Mucosa of descending colon (tissue), 3 donors: Measurements from ENCODE around the gene AKR1C1. TPM values are rescaled to one million over a fixed set of nuclear protein-coding genes. Genes with fewer than 3 reads are reported as not detected.
A peak's percentile ranks its signal among the peaks of the same experiment; 100 is the strongest.
"Not testable (repeated sequence)": the region's sequence is repeated elsewhere in the genome, so short reads cannot be mapped to it uniquely, and the experiment has no call there.

ENCODE experiments used
- ATAC-seq: fragments of 200-7000 bp; cut with Tn5 transposase; one replicate; pipeline ENCODE4 v1.9.1; 2020; ENCODE audit warnings: mild to moderate bottlenecking, moderate library complexity
- DNase-seq, 3 donors: peaks; one replicate each; pipeline ENCODE4 v3.0.0-alpha.2; 2020
- H3K36me3 ChIP-seq: fragments of 200-600 bp; one replicate; pipeline ENCODE4 v1.8.0; 2021; ENCODE audit warnings: low read depth, mild to moderate bottlenecking
- H3K4me1 ChIP-seq: fragments of 200-600 bp; one replicate; pipeline ENCODE4 v1.8.0; 2021; ENCODE audit warnings: low read depth, mild to moderate bottlenecking
- H3K4me3 ChIP-seq: fragments of 200-600 bp; one replicate; pipeline ENCODE4 v1.8.0; 2021; ENCODE audit warnings: mild to moderate bottlenecking
- H3K9me3 ChIP-seq: fragments of 200-600 bp; one replicate; pipeline ENCODE4 v1.8.0; 2021; ENCODE audit warnings: mild to moderate bottlenecking
- intact Hi-C, 2 donors: fragments of 100-400 bp; cut with DNase I in 1 of 2; cut with micrococcal nuclease in 1 of 2; formaldehyde crosslinking; loops; one replicate each; pipeline versions ENCODE4 v1.11.0 to v1.11.1; 2022; cut with DNase I, micrococcal nuclease
- total RNA-seq, 3 donors: library from RNA; stranded (reverse); fragmentation: NEBNext Ultra II Directional in 2 of 3; extraction: Animal tissue kit (Norgen Biotek cat#: 25700) in 2 of 3; gene quantifications; one replicate each; pipeline versions ENCODE4 v1.2.1 to v1.2.4, GENCODE V29; 2021 to 2023
- TF ChIP-seq, protein P1 (sequence below): fragments of 200-600 bp; IDR thresholded peaks from one replicate; pipeline ENCODE4 v1.8.0; 2022; ENCODE audit warnings: antibody characterized with exemption, mild to moderate bottlenecking
- donor health status: DM: no; HTN: no; CAD: no; lungs with moderate emphysema.
- donor health status: DM: no; HTN: no; CAD: no.
- donor health status: DM: no; HTN: yes; CAD: no.

AKR1C1 gene
- total RNA-seq, 3 donors from 2014 or later, result 28.4 to 66.9 (median 38.3) TPM

DNA sequence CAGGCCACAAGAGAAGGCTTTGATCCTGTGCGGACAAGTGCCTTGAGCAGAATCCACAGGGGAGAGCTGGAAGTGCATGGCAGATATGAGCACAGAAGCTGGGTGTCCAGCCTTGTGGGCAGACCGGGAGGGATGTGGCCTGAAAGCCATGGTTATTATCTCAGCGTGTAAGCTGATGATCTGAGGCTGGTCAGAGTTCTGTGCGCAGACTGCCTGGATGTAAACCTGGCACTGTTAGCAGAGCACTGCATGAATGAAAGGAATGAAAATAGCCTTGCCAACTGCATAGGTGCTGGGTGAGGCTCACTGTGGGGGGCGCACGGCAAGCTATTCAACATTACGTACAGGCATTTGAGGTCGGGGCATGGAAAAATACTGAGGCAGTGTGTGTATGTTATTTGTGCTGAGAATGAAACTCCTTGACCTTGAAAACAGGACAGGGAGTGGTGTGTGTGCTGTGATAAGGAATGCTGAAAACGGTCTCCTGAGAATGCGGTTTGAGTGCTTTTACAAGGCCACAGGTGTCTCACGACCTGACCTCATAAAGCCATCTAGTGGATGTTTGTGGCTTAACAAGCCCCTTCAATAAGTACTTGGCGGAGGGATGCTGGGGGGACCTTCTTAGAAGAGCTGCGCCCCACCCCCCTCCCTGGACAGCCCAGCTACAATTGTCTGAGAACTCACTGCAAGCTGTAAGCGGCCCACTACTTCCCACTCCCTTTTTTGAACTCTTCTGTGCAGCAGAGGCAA lies 18.7 kb downstream of the AKR1C1 start:
- intact Hi-C loops, result no loop called here
- Histone ChIP-seq H3K4me3 (no peak overlapping the region), H3K36me3 (no peaks in the 10 kb centered on the region), H3K9me3 (no peaks in the 10 kb centered on the region), H3K4me1 (peaks cover 10% of the 10 kb centered on the region)
- DNase-seq (peak; percentile 29 to 50 (median 41)), ATAC-seq (peak; percentile 84)
- TF ChIP-seq, protein P1, sequence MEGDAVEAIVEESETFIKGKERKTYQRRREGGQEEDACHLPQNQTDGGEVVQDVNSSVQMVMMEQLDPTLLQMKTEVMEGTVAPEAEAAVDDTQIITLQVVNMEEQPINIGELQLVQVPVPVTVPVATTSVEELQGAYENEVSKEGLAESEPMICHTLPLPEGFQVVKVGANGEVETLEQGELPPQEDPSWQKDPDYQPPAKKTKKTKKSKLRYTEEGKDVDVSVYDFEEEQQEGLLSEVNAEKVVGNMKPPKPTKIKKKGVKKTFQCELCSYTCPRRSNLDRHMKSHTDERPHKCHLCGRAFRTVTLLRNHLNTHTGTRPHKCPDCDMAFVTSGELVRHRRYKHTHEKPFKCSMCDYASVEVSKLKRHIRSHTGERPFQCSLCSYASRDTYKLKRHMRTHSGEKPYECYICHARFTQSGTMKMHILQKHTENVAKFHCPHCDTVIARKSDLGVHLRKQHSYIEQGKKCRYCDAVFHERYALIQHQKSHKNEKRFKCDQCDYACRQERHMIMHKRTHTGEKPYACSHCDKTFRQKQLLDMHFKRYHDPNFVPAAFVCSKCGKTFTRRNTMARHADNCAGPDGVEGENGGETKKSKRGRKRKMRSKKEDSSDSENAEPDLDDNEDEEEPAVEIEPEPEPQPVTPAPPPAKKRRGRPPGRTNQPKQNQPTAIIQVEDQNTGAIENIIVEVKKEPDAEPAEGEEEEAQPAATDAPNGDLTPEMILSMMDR, result no peak

DNA sequence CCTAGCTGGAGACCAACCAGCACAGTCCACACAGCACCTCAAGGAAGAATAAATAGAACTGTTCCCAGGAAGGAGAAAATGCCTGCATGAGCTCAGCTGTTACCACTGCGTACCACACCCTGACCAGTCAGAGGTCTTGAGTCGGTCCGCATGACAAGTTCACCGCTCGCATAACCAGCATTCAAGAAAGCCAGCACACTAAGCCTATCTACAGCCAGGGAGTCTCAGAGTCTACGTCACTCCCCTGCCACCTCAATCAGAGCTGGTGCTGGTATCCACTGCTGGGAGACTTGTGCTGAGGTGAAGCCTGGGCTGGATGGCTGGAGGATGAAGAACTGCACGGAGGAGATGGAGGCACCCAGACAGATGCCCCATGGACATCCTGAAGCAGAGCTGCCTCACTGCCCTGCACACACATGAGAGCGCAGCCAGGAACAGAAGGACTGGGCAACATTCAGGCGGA lies 19.6 kb downstream of the AKR1C1 start:
- TF ChIP-seq, protein P1, result no peak

DNA sequence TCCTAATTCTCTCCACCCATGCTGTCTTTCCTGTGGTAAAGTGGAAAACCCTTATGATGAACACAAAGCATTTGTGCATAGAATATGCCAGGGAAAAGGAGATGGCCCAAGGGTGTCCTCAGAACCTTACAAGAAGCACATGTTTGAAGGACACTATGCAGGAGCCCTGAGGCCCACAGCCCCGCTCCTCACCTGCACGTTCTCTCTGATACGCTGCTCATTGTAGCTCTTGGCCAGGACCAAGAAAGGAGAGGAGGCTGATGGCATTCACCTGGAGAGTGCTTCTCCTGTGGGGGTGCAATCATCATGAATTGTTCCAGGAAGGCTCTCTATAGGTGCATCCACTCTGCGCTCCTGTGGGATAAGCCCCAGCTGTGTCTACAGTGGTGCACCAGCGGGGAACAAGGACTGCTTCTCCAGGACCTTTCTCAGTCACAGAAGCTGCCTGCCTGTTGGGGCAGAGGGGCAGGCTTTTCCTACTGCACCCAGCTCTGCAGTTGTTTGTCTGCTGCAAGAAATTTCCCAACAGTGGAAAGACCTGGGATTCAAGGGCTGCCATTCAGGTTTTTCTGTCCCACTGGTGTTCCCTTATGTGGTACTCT lies 20.5 kb downstream of the AKR1C1 start:
- TF ChIP-seq, protein P1, result no peak
- intact Hi-C loops, result no loop called here
- Histone ChIP-seq H3K9me3 (no peaks in the 10 kb centered on the region), H3K4me1 (peaks cover 10% of the 10 kb centered on the region), H3K36me3 (no peaks in the 10 kb centered on the region), H3K4me3 (no peak overlapping the region)
- no peak for DNase-seq
- ATAC-seq, result no peak

More for the DNA sequence above, 19.6 kb downstream of the AKR1C1 start:
- H3K9me3 ChIP-seq, result no peaks in the 10 kb centered on the region
- no peak overlapping the region for H3K4me3 ChIP-seq
- H3K36me3 ChIP-seq, result no peaks in the 10 kb centered on the region
- peak in 1 of 3 donors; percentile 28 for DNase-seq
- peaks cover 10% of the 10 kb centered on the region for H3K4me1 ChIP-seq
- intact Hi-C loops, result no loop called here
- peak; percentile 64 for ATAC-seq

DNA sequence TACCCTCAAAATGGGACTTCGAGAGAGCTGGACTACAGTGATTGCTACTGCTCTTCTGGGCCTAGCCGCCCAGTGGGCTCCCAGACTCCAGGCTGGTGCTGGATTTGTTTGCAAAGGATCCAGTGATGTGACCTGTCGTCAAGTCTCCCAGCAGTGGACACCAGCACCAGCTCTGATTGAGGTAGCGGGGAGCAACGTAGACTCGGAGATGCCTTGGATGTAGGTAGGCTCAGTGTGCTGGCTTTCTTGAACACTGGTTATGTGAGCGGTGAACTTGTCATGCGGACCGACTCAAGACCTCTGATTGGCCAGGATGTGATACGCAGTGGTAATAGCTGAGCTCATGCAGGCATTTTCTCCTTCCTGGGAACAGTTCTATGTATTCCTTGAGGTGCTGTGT lies 21.0 kb downstream of the AKR1C1 start:
- H3K36me3 ChIP-seq, result no peaks in the 10 kb centered on the region
- TF ChIP-seq, protein P1, result no peak
- intact Hi-C loops, result no loop called here
- H3K9me3 ChIP-seq, result no peaks in the 10 kb centered on the region
- DNase-seq, result no peak
- H3K4me3 ChIP-seq, result no peak overlapping the region
- no peak for ATAC-seq
- H3K4me1 ChIP-seq, result peaks cover 10% of the 10 kb centered on the region

DNA sequence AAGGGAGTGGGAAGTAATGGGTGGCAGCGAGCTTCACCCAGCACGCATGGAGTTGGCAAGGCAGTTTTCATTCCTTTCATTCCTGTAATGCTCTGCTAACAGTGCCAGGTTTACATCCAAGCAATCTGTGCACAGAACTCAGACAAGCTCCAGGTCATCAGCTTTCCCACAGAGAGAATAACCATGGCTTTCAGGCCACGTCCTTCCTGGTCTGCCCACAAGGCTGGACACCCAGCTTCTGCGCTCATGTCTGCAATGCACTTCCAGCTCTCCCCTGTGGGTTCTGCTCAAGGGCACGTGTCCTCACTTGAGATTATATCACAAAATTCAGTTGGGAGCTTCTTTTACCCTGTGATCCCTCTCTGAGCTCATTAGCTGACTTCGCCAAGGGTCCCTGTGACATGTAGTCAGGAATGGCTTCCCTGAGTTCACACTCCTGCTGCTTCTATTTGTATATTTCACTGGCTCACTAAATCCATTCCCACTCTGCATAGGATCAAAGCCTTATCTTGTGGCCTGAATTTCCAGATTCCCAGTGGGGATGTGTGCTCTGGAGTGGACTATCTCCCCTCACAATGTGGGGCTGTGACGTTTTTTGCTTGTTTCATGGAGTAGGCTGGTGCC lies 21.9 kb downstream of the AKR1C1 start:
- TF ChIP-seq, protein P1, result no peak
- ATAC-seq (no peak), DNase-seq (no peak)
- H3K36me3 ChIP-seq, result no peaks in the 10 kb centered on the region
- H3K9me3 ChIP-seq, result no peaks in the 10 kb centered on the region
- H3K4me1 ChIP-seq, result peaks cover 10% of the 10 kb centered on the region
- intact Hi-C loops, result no loop called here
- no peak overlapping the region for H3K4me3 ChIP-seq

DNA sequence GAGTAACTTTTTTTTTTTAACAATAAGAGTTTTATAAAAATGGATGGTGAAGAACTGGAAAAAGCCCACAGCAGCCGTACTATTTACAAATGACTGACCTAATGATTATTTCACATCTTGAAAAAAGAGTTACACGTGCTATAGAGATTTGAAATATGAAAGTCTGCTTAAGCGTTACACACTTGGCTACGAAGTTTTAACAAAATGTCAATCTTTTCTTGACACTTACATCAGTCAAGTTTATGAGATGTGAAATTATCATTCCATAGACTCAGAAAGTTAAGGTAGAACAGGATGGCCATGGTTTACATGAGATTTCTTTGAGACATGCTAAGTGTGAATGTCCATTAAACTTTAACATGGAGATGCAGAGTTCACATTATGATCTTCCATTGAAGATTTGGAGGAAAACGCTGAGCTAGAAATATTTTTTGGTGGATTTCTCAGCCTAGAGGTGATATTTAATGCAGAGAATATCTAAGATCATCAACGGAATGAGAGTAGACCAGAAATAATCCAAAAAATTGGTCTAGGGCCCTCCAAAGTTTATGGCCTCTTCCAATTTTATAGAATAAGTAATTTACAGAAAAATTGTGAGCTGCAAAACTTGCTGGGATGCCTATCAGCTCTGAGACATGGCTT lies 24.9 kb downstream of the AKR1C1 start:
- intact Hi-C loops, H3K36me3 ChIP-seq, ATAC-seq, DNase-seq, H3K4me3 ChIP-seq, H3K9me3 ChIP-seq, H3K4me1 ChIP-seq: not testable (repeated sequence)
